H1 (cell line): ENCODE results near the gene ARHGEF11. TPM values are rescaled to one million over a fixed set of nuclear protein-coding genes. Genes with fewer than 3 reads are reported as not detected.
"Not testable (repeated sequence)": the region's sequence is repeated elsewhere in the genome, so short reads cannot be mapped to it uniquely, and the experiment has no call there.

Source experiments
- CTCF ChIA-PET: fragments of 300-600 bp; sonication (Branson Sonifier 250); formaldehyde crosslinking; loops from one replicate; lab custom pipeline; 2021; ENCODE audit not compliant: partially characterized antibody; lab: Charles Lee
- POLR2A ChIA-PET: fragments of 300-600 bp; sonication (Branson Sonifier 250); formaldehyde crosslinking; loops from one replicate; lab custom pipeline; 2021; ENCODE audit warnings: inconsistent platforms; ENCODE audit not compliant: partially characterized antibody; lab: Charles Lee
- DNase-seq, 2 experiments: peaks; one replicate each; pipeline versions ENCODE4 v3.0.0 to v3.0.0-alpha.2; 2010 to 2022; ENCODE audit warnings: low spot score in 2 of 2, low read depth in 1 of 2, mixed read lengths in 1 of 2
- FAIRE-seq: peaks from 2 replicates; lab custom pipeline; 2011; peaks lifted over from hg19 to GRCh38; lab: Jason Lieb, UNC
- H2AFZ ChIP-seq: 2 replicates; pipeline ENCODE4 v1.8.1; 2012; ENCODE audit warnings: low read length, inconsistent platforms
- H2AK5ac ChIP-seq: 2 replicates; pipeline ENCODE4 v1.6.1; 2013; ENCODE audit warnings: low read depth, low read length
- H2BK120ac ChIP-seq: replicated peaks from 2 replicates; pipeline ENCODE3; 2013; ENCODE audit warnings: low read depth, low read length, inconsistent platforms
- H2BK12ac ChIP-seq: 2 replicates; pipeline ENCODE4 v1.6.1; 2013; ENCODE audit warnings: low read depth, low read length
- H2BK15ac ChIP-seq: 2 replicates; pipeline ENCODE4 v1.6.1; 2013; ENCODE audit warnings: low read length
- H2BK20ac ChIP-seq: 2 replicates; pipeline ENCODE4 v1.6.1; 2013; ENCODE audit warnings: low read length
- H2BK5ac ChIP-seq: 2 replicates; pipeline ENCODE4 v1.6.1; 2013; ENCODE audit warnings: low read depth, low read length
- H3K14ac ChIP-seq: 2 replicates; pipeline ENCODE4 v1.6.1; 2013; ENCODE audit warnings: inconsistent platforms; ENCODE audit not compliant: insufficient read length
- H3K18ac ChIP-seq: 2 replicates; pipeline ENCODE4 v1.6.1; 2013; ENCODE audit warnings: low read length; ENCODE audit errors: extremely low read depth
- H3K23ac ChIP-seq: 2 replicates; pipeline ENCODE4 v1.6.1; 2013; ENCODE audit warnings: inconsistent platforms; ENCODE audit not compliant: insufficient read length
- H3K23me2 ChIP-seq: 2 replicates; pipeline ENCODE4 v1.6.1; 2013; ENCODE audit warnings: low read depth, low read length
- H3K27ac ChIP-seq: 2 replicates; pipeline ENCODE4 v1.6.1; 2011; ENCODE audit warnings: low read depth, low read length, inconsistent platforms
- H3K27me3 ChIP-seq, 4 experiments: replicated peaks in 1 of 4; 1 replicate in 1 of 4; 2 replicates in 3 of 4; pipeline versions ENCODE4 v1.6.1 to v1.8.1; 2011 to 2013; ENCODE audit warnings: low read length in 3 of 4, mild to moderate bottlenecking in 3 of 4, inconsistent platforms in 2 of 4, mixed read lengths in 2 of 4, moderate library complexity in 1 of 4; ENCODE audit not compliant: control insufficient read depth in 3 of 4, insufficient read depth in 3 of 4; ENCODE audit errors: extremely low read depth in 1 of 4
- H3K36me3 ChIP-seq, 4 experiments: 2 replicates each; pipeline versions ENCODE4 v1.6.1 to v1.8.1; 2011 to 2013; ENCODE audit warnings: mild to moderate bottlenecking in 4 of 4, low read length in 3 of 4, moderate library complexity in 2 of 4, control low read depth in 1 of 4, inconsistent platforms in 1 of 4; ENCODE audit not compliant: insufficient read depth in 4 of 4, control insufficient read depth in 2 of 4
- H3K4ac ChIP-seq: replicated peaks from 2 replicates; pipeline ENCODE3; 2013; ENCODE audit warnings: low read length, low read depth, mixed read lengths, inconsistent platforms; ENCODE audit not compliant: insufficient read length
- H3K4me1 ChIP-seq, 4 experiments: replicated peaks in 1 of 4; 1 replicate in 1 of 4; 2 replicates in 3 of 4; pipeline versions ENCODE4 v1.6.1 to v1.8.1; 2011 to 2013; ENCODE audit warnings: low read length in 3 of 4, inconsistent platforms in 2 of 4, mixed read lengths in 1 of 4; ENCODE audit not compliant: insufficient read depth in 4 of 4, control insufficient read depth in 3 of 4
- H3K4me2 ChIP-seq, 2 experiments: 2 replicates each; pipeline versions ENCODE4 v1.6.1 to v1.8.1; 2011 to 2013; ENCODE audit warnings: low read depth in 2 of 2, low read length in 2 of 2, control low read depth in 1 of 2, inconsistent platforms in 1 of 2, mild to moderate bottlenecking in 1 of 2; ENCODE audit not compliant: insufficient read depth in 1 of 2
- H3K4me3 ChIP-seq, 4 experiments: fragments of 200-600, 300-600 bp in 1 of 4; sonication (generic), shearing (Covaris generic), sonication (Bioruptor Twin) in 1 of 4; 2 replicates each; pipeline versions ENCODE4 v1.5.1 to v1.8.1; 2011 to 2016; ENCODE audit warnings: low read length in 4 of 4, low read depth in 3 of 4, control low read depth in 2 of 4, inconsistent platforms in 2 of 4, mild to moderate bottlenecking in 2 of 4, mixed read lengths in 1 of 4, moderate library complexity in 1 of 4; ENCODE audit not compliant: insufficient read depth in 2 of 4; ENCODE audit errors: extremely low read depth in 1 of 4
- H3K56ac ChIP-seq: replicated peaks from 2 replicates; pipeline ENCODE3; 2013; ENCODE audit warnings: low read depth, mild to moderate bottlenecking, mixed read lengths, low read length, inconsistent platforms; ENCODE audit not compliant: insufficient read length
- H3K79me1 ChIP-seq: 2 replicates; pipeline ENCODE4 v1.6.1; 2013; ENCODE audit warnings: low read depth, low read length, control low read depth
- H3K79me2 ChIP-seq, 2 experiments: 2 replicates each; pipeline versions ENCODE4 v1.6.1 to v1.8.1; 2012 to 2013; ENCODE audit warnings: low read length in 2 of 2, mild to moderate bottlenecking in 2 of 2, inconsistent platforms in 1 of 2; ENCODE audit not compliant: insufficient read depth in 2 of 2, control insufficient read depth in 1 of 2
- H3K9ac ChIP-seq, 4 experiments: replicated peaks in 1 of 4; 1 replicate in 1 of 4; 2 replicates in 3 of 4; pipeline versions ENCODE4 v1.6.1 to v1.8.1; 2011 to 2013; ENCODE audit warnings: low read depth in 3 of 4, low read length in 3 of 4, control low read depth in 2 of 4, mild to moderate bottlenecking in 2 of 4, moderate library complexity in 2 of 4, inconsistent platforms in 1 of 4; ENCODE audit errors: extremely low read depth in 1 of 4
- H3K9me3 ChIP-seq, 2 experiments: 2 replicates each; pipeline versions ENCODE4 v1.6.1 to v1.8.1; 2012 to 2013; ENCODE audit warnings: mild to moderate bottlenecking in 2 of 2, moderate library complexity in 2 of 2, control low read depth in 1 of 2, inconsistent platforms in 1 of 2, low read depth in 1 of 2, low read length in 1 of 2, mixed read lengths in 1 of 2; ENCODE audit not compliant: insufficient read depth in 2 of 2
- H4K20me1 ChIP-seq, 2 experiments: replicated peaks in 1 of 2; 2 replicates each; pipeline versions ENCODE3 to v1.8.1; 2011 to 2013; ENCODE audit warnings: inconsistent platforms in 2 of 2, low read length in 2 of 2, mild to moderate bottlenecking in 1 of 2; ENCODE audit not compliant: insufficient read depth in 2 of 2, control insufficient read depth in 1 of 2
- H4K5ac ChIP-seq: 2 replicates; pipeline ENCODE4 v1.6.1; 2013; ENCODE audit warnings: low read length, low read depth, mixed read lengths, inconsistent platforms; ENCODE audit not compliant: insufficient read length
- H4K8ac ChIP-seq: 2 replicates; pipeline ENCODE4 v1.8.0; 2013; ENCODE audit warnings: mild to moderate bottlenecking, moderate library complexity, low read length, inconsistent platforms; ENCODE audit not compliant: insufficient read depth; ENCODE audit errors: extremely low read depth
- H4K91ac ChIP-seq: replicated peaks from 2 replicates; pipeline ENCODE3; 2013; ENCODE audit warnings: low read length, mixed read lengths, inconsistent platforms; ENCODE audit not compliant: insufficient read length
- WGBS, 2 experiments: shearing (Covaris generic) in 1 of 2; methylation state at CpG; one replicate each; pipeline versions ENCODE4 v1.1.6 to v1.1.7; 2013 to 2015; ENCODE audit warnings: low lambda C conversion rate in 2 of 2, mixed read lengths in 2 of 2, inconsistent platforms in 1 of 2, low coverage in 1 of 2, missing lambda C conversion rate in 1 of 2; ENCODE audit not compliant: insufficient replicate concordance in 2 of 2, insufficient coverage in 1 of 2, insufficient read length in 1 of 2; ENCODE audit errors: extremely low coverage in 1 of 2, missing lambda C conversion rate in 1 of 2; 5-methylcytosine and 5-hydroxymethylcytosine counted together
- polyA plus RNA-seq, 7 experiments: library from polyadenylated mRNA; depleted of rRNA in 3 of 7; stranded (reverse) in 5 of 7; unstranded in 2 of 7; fragments of >200 nt in 5 of 7; fragments of 200-250 nt in 2 of 7; gene quantifications; 1 replicate in 5 of 7; 2 replicates in 1 of 7; 4 replicates in 1 of 7; pipeline versions ENCODE4 v1.2.1 to v1.2.3, GENCODE V29; 2011 to 2013; ENCODE audit warnings: missing spikeins in 2 of 7, mixed read lengths in 2 of 7
- total RNA-seq: library from RNA; stranded (reverse); fragmentation: NEBNext Ultra II Directional; extraction: Animal tissue kit (Norgen Biotek cat#: 25700); gene quantifications from 2 replicates; pipeline ENCODE4 v1.2.1, GENCODE V29; 2021

The ARHGEF11 gene
- total and polyA plus RNA-seq, 2 of the 8 experiments (the other 6 are each of a cell fraction or from before 2014, with no cell fraction given) = 19.9 to 33.1 TPM

DNA sequence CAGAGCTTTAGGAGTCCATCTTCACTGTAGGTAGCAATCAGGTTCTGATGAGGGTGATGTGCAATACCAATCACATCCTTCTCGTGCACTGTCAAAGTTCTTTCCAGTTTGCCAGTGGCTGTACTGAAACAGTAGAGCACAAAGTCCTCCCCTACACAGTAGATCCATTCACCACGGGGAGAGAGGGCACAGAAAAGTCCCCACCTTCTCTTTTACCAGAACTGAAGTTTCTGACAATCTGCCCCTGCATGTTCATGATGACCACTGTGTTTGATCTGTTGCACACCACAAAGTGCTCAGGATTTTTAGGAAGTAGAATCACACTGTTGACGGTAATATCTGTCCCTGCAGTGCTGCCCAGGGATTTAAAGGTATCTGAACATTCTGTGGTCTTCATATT lies 13.7 kb upstream of the ARHGEF11 start:
- H2AFZ ChIP-seq, FAIRE-seq, H3K9ac ChIP-seq: not testable (repeated sequence)

More for the DNA sequence above, 13.7 kb upstream of the ARHGEF11 start:
- CTCF ChIA-PET, H3K9me3 ChIP-seq, H3K36me3 ChIP-seq, H3K14ac ChIP-seq, H2BK12ac ChIP-seq, H3K27ac ChIP-seq, H3K4ac ChIP-seq, DNase-seq, H2BK120ac ChIP-seq, H3K18ac ChIP-seq, H3K4me2 ChIP-seq, POLR2A ChIA-PET, H3K79me1 ChIP-seq, H4K8ac ChIP-seq, H3K4me3 ChIP-seq, H2BK5ac ChIP-seq, H3K79me2 ChIP-seq, H4K91ac ChIP-seq, H2AK5ac ChIP-seq, H4K20me1 ChIP-seq, H4K5ac ChIP-seq, H3K23ac ChIP-seq, H2BK15ac ChIP-seq, H3K23me2 ChIP-seq, H2BK20ac ChIP-seq, H3K4me1 ChIP-seq, H3K27me3 ChIP-seq, H3K56ac ChIP-seq: not testable (repeated sequence)
- WGBS, 2 experiments = 91% methylated on average over 3 of the region's 3 CpGs; no CpG with 5 or more reads in 1 of the 2 experiments
